Endodermal cell (in vitro differentiated cells): Measurements from ENCODE around the gene LDOC1. TPM values are rescaled to one million over a fixed set of nuclear protein-coding genes. Genes with fewer than 3 reads are reported as not detected.
A peak's percentile ranks its signal among the peaks of the same experiment; 100 is the strongest.

ENCODE experiments used
- DNase-seq: peaks from one replicate; pipeline ENCODE4 v3.0.0-alpha.2; 2017
- H3K27ac ChIP-seq: 2 replicates; pipeline ENCODE4 v1.5.1; 2013; ENCODE audit warnings: mild to moderate bottlenecking, low read depth, low read length, moderate library complexity
- H3K27me3 ChIP-seq: 2 replicates; pipeline ENCODE4 v1.6.1; 2013; ENCODE audit warnings: mild to moderate bottlenecking, low read length, moderate library complexity; ENCODE audit not compliant: insufficient read depth, control insufficient read depth, poor library complexity, severe bottlenecking
- H3K36me3 ChIP-seq: 2 replicates; pipeline ENCODE4 v1.7.0; 2013; ENCODE audit warnings: mild to moderate bottlenecking, low read length, moderate library complexity; ENCODE audit not compliant: control insufficient read depth, insufficient read depth
- H3K4me1 ChIP-seq: one replicate; pipeline ENCODE4 v1.7.0; 2013; ENCODE audit warnings: low read length; ENCODE audit not compliant: control insufficient read depth, insufficient read depth
- H3K4me3 ChIP-seq: 2 replicates; pipeline ENCODE4 v1.5.1; 2013; ENCODE audit warnings: mild to moderate bottlenecking, low read length, moderate library complexity
- H3K9ac ChIP-seq: 2 replicates; pipeline ENCODE4 v1.6.1; 2013; ENCODE audit warnings: mild to moderate bottlenecking, low read length, moderate library complexity; ENCODE audit not compliant: poor library complexity, severe bottlenecking; ENCODE audit errors: extremely low read depth
- H3K9me3 ChIP-seq: 2 replicates; pipeline ENCODE4 v1.6.1; 2013; ENCODE audit warnings: mild to moderate bottlenecking, low read length, moderate library complexity; ENCODE audit not compliant: control insufficient read depth
- H3K27ac Mint-ChIP-seq: 2 replicates; pipeline ENCODE4 v1.8.0; 2020; ENCODE audit warnings: mixed read lengths
- H3K27me3 Mint-ChIP-seq: 2 replicates; pipeline ENCODE4 v1.8.0; 2021; ENCODE audit warnings: mild to moderate bottlenecking, mixed read lengths; ENCODE audit not compliant: insufficient read depth
- H3K36me3 Mint-ChIP-seq: 2 replicates; pipeline ENCODE4 v1.8.0; 2020; ENCODE audit warnings: low read depth, mixed read lengths
- H3K4me1 Mint-ChIP-seq: 2 replicates; pipeline ENCODE4 v1.8.0; 2020; ENCODE audit warnings: mixed read lengths
- H3K4me3 Mint-ChIP-seq: 2 replicates; pipeline ENCODE4 v1.8.0; 2020; ENCODE audit warnings: mild to moderate bottlenecking, moderate library complexity, mixed read lengths
- H3K9me3 Mint-ChIP-seq: 2 replicates; pipeline ENCODE4 v1.8.0; 2020; ENCODE audit warnings: mild to moderate bottlenecking, mixed read lengths
- WGBS, 2 experiments: methylation state at CpG; one replicate each; pipeline versions ENCODE4 v1.1.5 to v1.1.7; 2013; ENCODE audit warnings: missing lambda C conversion rate in 2 of 2, mixed read lengths in 1 of 2; ENCODE audit not compliant: insufficient coverage in 1 of 2, insufficient read length in 1 of 2; 5-methylcytosine and 5-hydroxymethylcytosine counted together
- total RNA-seq, 2 donors: library from RNA; stranded (reverse); fragmentation: NEBNext Ultra II Directional in 1 of 2; extraction: Animal tissue kit (Norgen Biotek cat#: 25700) in 1 of 2; gene quantifications; 2 replicates in 1 of 2; 3 replicates in 1 of 2; pipeline ENCODE4 v1.2.1, GENCODE V29; 2021
- TF ChIP-seq, protein P1 (sequence below): fragments of 200-600 bp; sonication (generic); conservative IDR thresholded peaks from 2 replicates; pipeline ENCODE4 v1.5.0; 2021; ENCODE audit warnings: antibody characterized with exemption, mild to moderate bottlenecking

LDOC1 gene
- total RNA-seq, 2 donors from 2014 or later, result 60.6 to 71.0 TPM

DNA sequence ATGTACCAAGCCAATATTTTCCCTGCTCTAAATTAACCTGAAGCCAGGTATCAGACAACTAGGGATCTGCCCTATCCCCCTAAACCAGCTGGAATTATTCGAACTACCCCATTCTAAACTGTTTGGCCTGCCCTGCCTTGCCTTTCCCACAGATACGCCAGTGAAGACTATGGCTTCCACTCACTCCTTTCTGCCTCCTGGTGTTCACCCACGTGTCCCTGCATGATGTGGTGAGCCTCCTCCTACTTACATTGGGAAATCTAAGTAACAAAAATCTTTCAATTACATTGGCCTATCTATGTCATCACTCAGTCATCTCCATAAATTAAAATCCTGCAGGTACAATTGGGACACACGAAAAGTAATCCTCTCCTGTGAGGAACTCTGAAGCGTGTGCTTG, 6.1 kb upstream of the LDOC1 start:
- peaks cover 67% of the 10 kb centered on the region for H3K9me3 Mint-ChIP-seq
- 82% methylated on average over 5 of the region's 5 CpGs; no CpG with 5 or more reads in 1 of the 2 experiments for whole genome bisulfite sequencing, 2 experiments
- Histone ChIP-seq H3K9me3 (no peaks in the 10 kb centered on the region), H3K27ac (no peak overlapping the region), H3K36me3 (no peaks in the 10 kb centered on the region), H3K4me1 (no peaks in the 10 kb centered on the region), H3K4me3 (no peak overlapping the region), H3K9ac (no peak overlapping the region), H3K27me3 (no peaks in the 10 kb centered on the region)
- TF ChIP-seq, protein P1, sequence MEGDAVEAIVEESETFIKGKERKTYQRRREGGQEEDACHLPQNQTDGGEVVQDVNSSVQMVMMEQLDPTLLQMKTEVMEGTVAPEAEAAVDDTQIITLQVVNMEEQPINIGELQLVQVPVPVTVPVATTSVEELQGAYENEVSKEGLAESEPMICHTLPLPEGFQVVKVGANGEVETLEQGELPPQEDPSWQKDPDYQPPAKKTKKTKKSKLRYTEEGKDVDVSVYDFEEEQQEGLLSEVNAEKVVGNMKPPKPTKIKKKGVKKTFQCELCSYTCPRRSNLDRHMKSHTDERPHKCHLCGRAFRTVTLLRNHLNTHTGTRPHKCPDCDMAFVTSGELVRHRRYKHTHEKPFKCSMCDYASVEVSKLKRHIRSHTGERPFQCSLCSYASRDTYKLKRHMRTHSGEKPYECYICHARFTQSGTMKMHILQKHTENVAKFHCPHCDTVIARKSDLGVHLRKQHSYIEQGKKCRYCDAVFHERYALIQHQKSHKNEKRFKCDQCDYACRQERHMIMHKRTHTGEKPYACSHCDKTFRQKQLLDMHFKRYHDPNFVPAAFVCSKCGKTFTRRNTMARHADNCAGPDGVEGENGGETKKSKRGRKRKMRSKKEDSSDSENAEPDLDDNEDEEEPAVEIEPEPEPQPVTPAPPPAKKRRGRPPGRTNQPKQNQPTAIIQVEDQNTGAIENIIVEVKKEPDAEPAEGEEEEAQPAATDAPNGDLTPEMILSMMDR, result peak; percentile 51
- no peaks in the 10 kb centered on the region for H3K27me3 Mint-ChIP-seq
- DNase-seq, result no peak
- peaks cover 4% of the 10 kb centered on the region for H3K36me3 Mint-ChIP-seq
- H3K27ac Mint-ChIP-seq, result no peak overlapping the region
- peaks cover 1% of the 10 kb centered on the region for H3K4me1 Mint-ChIP-seq
- H3K4me3 Mint-ChIP-seq, result no peak overlapping the region

DNA sequence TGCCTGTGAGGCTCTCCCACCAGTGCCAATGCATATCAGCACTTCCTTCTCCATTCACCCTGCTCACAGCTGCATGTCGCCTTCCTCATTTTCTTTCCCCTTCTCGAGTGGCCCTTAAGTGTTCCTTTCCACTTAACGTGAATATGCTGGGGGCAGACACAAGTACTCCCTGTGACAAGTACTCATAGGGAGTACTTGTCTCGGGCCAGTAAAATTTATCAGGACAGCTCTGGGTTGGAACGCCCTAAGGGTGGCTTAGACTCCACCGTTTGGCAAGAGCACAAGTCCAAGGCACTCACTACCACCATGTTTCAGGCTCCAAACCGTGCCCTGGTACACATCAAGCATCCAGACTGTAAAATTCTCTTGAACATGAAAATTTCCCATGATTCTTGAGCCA, 3.9 kb upstream of the LDOC1 start:
- H3K9me3 Mint-ChIP-seq, result peaks cover 60% of the 10 kb centered on the region
- no peak overlapping the region for H3K4me3 ChIP-seq
- H3K4me1 Mint-ChIP-seq, result peaks cover 4% of the 10 kb centered on the region
- H3K27me3 Mint-ChIP-seq, result no peaks in the 10 kb centered on the region
- H3K36me3 ChIP-seq, result no peaks in the 10 kb centered on the region
- 82 to 100% methylated on average over 1 to 7 of the region's 7 CpGs for WGBS, 2 experiments
- H3K9ac ChIP-seq, result no peak overlapping the region
- no peaks in the 10 kb centered on the region for H3K9me3 ChIP-seq
- no peak overlapping the region for H3K27ac Mint-ChIP-seq
- H3K27me3 ChIP-seq, result no peaks in the 10 kb centered on the region
- no peak for DNase-seq
- no peaks in the 10 kb centered on the region for H3K4me1 ChIP-seq
- no peak overlapping the region for H3K4me3 Mint-ChIP-seq
- no peak overlapping the region for H3K27ac ChIP-seq
- H3K36me3 Mint-ChIP-seq, result peaks cover 3% of the 10 kb centered on the region
- TF ChIP-seq, protein P1, result no peak

DNA sequence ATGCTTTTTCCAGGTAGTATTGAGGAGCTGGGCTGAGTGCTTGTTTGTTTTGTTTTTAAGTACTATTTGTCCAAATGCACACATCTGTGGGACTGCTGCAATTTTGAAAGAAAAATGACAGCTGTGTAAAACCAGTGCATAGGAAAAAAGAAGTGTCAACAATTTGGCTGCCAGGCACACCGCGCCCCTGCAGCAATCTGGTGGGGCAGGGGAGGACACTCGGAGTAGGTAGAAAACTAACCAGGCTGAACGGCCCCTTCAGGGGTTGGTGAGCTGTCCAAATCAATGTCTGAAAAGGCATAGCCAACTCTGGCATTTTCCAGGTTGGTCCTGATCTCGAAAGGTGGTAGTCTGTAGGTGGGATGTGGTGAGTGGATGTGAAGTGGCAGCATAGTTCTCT, 1.1 kb downstream of the LDOC1 start:
- H3K9ac ChIP-seq, result no peak overlapping the region
- no peaks in the 10 kb centered on the region for H3K27me3 ChIP-seq
- H3K4me3 Mint-ChIP-seq, result peak overlapping the region; percentile 85
- H3K27ac ChIP-seq, result no peak overlapping the region
- H3K9me3 ChIP-seq, result no peaks in the 10 kb centered on the region
- TF ChIP-seq, protein P1, result no peak
- peaks cover 9% of the 10 kb centered on the region for H3K4me1 Mint-ChIP-seq
- H3K4me3 ChIP-seq, result peak overlapping the region; percentile 86
- no peak for DNase-seq
- H3K36me3 Mint-ChIP-seq, result peaks cover 13% of the 10 kb centered on the region
- 74% methylated on average over 5 of the region's 5 CpGs; no CpG with 5 or more reads in 1 of the 2 experiments for WGBS, 2 experiments
- H3K36me3 ChIP-seq, result no peaks in the 10 kb centered on the region
- H3K4me1 ChIP-seq, result no peaks in the 10 kb centered on the region
- peak overlapping the region; percentile 55 for H3K27ac Mint-ChIP-seq
- peaks cover 70% of the 10 kb centered on the region for H3K9me3 Mint-ChIP-seq
- H3K27me3 Mint-ChIP-seq, result no peaks in the 10 kb centered on the region
